HG03520 (cell line): ENCODE data around the gene SCUBE1.

ENCODE experiments used
- ATAC-seq: cut with Tn5 transposase; IDR thresholded peaks from one replicate; pipeline ENCODE4 v1.9.1; 2021; ENCODE audit warnings: mild to moderate bottlenecking, moderate library complexity; ENCODE audit not compliant: unreplicated experiment

The SCUBE1 gene

GRCh38 chr22:43263645-43264514, 79.3 kb downstream of the SCUBE1 start:
- peak; percentile 62 for ATAC-seq

GRCh38 chr22:43262990-43263644, 80.1 kb downstream of the SCUBE1 start:
- no peak for ATAC-seq

- ATAC-seq = no peak
These were observed 82.6 kb downstream of the SCUBE1 start for GRCh38 chr22:43260331-43261231.

DNA sequence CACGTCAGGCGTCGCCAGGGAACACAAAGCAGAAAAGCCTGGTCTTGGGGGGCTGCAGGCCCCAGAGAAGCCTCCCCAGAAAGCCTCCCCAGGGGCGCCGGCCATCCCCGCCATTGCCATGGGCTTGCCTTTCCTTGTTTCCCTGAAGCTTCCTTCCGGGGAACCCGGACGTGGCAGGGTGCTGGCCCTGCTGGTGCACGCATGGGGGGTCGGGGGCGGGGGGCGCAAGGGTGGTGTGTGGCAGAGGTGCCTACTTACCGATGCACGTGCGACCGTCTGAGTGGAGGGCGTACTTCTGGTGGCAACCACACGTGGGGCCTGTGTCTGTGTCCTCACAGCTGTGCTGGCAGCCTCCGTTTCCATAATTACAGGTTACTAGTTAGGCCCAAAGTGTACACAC, 85.2 kb downstream of the SCUBE1 start:
- no peak for ATAC-seq

DNA sequence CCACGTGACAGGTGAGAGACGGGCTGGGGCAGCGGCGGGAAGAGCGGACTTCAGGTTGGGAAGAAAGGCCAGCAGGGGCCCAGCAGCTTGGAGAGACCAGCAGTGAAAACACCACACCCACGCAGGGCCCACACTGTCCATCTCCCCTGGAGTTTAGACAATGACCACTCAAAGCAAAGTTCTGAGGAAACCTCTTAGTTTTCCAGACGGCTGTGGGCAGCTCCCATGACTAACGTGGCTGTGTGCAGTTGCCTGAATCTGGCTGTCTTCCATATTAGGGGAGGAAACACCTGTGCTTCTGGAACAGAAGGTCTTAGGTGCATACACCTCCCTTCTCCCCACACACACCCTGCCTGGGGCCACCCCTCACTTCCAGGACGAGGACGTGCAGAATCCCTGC, 85.6 kb downstream of the SCUBE1 start:
- no peak for ATAC-seq

DNA sequence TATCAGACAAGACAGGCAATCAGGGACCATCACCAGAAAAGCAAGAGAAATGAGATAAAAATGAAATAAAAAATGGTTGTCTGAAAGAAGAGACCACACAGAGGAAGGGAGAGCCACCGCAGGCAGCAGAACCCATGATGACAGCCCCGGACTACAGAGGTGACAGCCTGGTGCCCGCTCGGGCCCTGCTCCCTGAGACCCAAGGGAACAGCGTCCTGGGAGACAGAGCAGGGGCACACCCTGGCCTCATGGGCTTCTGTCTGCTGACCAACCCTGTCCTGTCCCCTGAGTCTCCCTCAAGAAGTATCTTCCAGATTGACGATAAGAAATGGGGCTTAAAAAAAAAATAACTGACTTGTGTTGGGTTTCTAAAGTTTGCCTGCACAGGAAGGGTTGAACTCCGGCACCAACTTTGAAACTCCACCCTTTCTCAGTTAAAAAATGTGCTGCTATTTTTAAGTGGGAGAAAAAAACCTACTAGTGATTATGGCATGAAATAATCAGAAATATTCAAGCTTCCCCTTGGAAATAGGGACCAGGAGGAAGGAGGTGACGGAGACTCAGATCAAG, 86.1 kb downstream of the SCUBE1 start:
- ATAC-seq = no peak

DNA sequence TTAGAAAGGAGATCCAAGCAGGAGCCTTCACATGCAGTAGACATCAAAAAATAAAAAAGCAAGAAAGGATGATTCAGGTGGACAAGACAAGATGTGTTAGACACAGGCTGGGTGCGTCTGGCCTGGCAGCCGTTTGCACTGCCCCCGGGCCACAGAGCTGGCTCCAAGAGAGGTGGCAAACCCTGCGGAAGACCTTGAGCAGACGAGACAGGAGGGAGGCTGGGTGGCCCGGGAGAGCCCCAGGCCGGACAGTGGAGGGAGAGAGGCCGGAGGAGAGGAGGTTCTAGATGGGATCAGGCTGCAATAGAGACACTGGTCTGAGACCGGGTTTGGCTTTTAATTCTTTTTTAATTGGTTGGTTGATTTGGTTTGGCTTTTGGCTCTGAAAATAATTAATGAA, 86.6 kb downstream of the SCUBE1 start:
- ATAC-seq = no peak

DNA sequence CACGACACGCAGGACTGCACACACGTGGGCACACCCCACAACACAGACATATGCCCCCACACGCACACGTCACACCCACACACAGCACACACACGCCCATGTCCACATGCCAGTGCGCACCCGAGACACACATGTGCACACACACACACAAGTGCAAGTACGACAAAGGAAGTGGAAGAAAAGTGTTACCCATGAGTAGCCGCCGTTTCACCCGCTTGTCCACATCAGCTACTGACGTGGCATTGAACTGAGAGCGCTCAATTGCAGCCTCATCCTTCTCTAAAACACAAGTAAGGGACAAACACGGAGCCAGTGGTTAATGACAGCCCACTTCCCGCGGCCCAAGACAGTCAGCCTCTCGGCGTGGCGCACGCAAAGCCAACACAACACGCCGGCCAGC, 87.9 kb downstream of the SCUBE1 start:
- no peak for ATAC-seq

DNA sequence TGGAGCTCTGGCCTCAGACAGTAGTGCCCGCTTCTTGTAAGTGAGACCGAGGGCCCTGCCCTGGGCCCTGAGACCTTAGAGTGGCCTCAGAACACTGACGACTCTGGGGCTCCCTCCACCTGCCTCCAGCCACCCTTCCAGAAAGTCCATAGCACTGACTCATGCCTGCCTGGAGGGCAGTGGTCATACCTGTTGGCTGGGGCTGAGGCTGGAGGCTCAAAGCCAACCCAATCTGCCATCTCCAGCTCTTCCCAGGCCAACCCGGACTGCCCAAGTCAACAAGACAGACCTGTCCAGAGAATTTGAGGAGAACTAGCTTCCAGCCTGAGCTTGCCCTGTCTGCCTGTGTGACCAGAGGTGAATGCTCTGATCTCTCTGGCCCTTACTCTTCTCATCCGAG, 89.3 kb downstream of the SCUBE1 start:
- no peak for ATAC-seq

DNA sequence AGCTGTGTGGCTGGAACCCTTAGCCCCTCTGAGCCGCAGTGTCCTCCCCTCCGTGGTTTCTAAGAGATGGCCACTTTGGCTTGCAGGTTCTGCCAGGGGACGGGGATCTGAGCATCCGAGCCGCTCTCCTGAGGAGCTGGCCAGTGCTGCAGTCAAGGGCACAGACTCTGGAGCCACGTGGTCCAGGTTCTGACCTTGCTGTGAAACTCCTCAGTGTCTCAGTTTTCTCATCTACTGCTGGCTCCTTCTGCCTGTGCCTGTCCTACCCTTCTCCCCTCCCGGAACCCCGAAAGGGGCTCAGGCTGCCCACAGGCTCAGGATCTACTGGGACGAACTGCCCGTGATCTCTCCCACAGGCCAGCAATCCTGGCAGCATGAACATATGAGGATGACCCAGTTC, 90.9 kb downstream of the SCUBE1 start:
- no peak for ATAC-seq

GRCh38 chr22:43249789-43250471, 93.2 kb downstream of the SCUBE1 start:
- ATAC-seq = no peak

DNA sequence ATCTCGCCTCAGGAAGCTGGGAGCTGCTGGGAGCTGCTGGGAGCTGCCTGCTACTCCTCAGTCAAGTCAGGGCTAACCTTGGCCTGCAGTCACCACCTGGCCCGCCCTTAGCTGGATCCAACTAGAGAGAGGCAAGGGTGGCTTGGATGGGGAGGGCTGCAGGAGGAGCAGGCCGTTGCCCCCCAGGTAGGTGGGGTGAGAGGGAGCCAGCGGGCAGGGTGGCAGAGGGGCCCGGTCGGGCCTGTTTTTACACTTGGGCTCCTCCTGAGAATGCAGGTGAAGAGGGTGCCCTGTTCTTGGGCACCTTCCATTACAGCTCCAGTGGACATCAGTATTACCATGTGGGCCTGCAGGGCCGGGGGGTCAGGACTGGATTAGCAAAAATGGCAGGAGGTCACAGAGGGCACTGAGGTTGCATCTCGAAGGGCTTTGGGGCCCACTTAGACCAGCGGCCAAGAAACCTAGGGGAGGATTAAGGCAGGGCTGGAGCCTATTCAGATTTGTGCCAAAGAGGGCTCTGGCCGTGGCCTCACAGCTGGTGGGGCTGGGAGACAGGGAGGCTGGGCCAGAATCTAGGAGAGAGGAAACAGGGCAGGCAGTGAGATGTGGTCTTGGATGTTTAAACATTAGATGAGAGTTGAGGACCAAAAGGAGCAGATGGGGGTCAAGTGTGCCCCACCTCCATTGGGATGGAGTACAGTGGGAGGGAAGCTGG, 95.5 kb downstream of the SCUBE1 start:
- no peak for ATAC-seq

- no peak for ATAC-seq
These were observed 97.0 kb downstream of the SCUBE1 start for GRCh38 chr22:43246188-43246587.

DNA sequence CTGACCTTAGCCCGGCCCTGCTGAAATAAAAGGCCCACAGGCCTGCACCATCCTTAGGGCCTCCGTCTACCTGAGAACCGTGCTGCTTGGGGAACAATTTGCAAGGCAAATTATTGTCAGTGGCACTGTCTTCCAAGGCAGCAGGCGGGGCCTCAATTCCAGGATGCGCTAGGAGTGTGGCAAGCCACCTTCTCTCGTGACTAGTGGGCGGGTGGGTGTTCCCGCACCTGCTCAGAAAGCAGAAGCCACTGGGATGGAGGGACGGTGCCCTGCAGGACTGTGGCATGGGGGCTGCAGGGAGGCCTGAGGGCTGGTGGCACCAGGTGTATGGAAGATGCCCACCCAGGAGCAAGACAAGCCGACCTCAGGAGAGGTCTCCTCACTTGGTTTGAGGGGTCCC, 97.5 kb downstream of the SCUBE1 start:
- no peak for ATAC-seq

DNA sequence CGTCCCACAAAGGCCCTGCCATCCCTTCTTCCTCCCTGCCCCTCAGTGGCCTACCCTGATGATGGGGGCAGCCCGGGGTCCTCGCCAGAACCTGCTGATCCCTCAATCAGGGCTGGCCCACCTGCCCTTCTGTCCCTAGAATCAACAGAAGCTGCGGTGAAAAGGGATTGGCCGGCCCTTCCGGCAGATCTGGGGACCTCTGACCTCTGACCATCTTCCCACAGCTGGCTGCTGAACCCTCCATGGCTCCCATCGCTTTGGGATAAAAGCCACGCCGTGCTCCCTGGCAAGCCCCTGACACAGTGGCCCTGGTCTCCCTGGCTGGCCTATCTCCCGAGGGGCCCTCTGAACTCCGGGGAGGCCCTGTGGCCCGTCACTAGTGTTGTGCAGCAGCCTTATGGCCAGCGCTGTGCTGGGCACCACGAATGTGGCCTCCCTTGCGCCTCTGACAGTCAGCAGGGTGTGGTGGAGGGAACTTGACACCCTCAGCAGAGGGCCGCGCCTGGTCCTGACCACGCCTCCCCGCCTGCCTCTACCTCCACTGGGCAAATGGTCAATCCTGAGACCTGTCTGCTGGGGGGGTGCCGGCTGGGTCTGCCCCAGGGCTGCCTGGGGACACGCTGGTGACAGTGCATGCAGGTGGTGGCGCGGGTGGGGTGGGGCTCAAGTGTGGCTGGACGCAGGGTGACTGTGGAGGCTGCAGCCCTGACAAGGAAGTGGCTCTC, 98.2 kb downstream of the SCUBE1 start:
- ATAC-seq = no peak

- ATAC-seq = no peak
These were observed 98.8 kb downstream of the SCUBE1 start for GRCh38 chr22:43244402-43244801.

DNA sequence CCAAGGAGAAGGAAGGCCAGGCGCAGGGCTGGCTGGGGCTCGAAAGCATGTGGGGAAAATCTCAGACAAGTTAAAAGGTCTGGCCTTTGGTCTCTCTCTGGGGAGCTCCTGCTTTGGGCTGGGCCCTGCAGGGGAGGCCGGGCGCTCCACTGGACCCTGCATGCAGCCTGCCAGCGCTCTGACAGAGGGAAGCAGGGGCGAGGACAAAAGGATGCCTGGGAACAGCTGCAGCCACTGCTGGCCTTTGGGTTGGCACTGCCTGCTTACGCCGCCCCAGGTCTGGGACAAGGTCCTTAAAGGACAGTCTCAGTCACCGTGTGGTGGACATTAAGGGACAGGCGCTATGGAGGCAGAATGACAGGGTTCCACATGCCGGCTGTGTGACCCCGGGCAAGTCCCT, 99.8 kb downstream of the SCUBE1 start:
- no peak for ATAC-seq

DNA sequence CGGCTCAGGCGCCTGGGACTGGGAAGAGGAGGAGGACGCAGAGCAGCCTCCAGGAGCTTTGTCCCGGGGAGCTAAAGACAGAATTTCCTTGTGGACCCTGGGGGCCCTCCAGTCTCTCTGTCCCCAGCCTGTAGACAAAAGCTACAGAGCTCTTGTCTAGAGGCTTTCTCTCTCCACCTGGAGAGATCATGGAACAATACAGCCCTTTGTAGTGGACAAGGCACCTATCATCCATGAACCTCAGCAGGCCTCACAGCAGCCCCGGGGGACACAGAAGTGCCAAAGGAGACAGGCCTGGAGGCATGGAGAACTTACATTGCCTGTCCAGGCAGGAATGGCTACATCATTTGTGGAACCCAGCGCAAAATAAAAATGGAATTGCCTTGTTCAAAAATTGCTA, 100.5 kb downstream of the SCUBE1 start:
- ATAC-seq = no peak

- no peak for ATAC-seq
These were observed 101.3 kb downstream of the SCUBE1 start for GRCh38 chr22:43241699-43242386.
